ENCODE measurements around the gene FGF1. TPM values are rescaled to one million over a fixed set of nuclear protein-coding genes. Genes with fewer than 3 reads are reported as not detected.

Gene FGF1
- total RNA-seq, 2 experiments from 2014 or later: not detected

DNA sequence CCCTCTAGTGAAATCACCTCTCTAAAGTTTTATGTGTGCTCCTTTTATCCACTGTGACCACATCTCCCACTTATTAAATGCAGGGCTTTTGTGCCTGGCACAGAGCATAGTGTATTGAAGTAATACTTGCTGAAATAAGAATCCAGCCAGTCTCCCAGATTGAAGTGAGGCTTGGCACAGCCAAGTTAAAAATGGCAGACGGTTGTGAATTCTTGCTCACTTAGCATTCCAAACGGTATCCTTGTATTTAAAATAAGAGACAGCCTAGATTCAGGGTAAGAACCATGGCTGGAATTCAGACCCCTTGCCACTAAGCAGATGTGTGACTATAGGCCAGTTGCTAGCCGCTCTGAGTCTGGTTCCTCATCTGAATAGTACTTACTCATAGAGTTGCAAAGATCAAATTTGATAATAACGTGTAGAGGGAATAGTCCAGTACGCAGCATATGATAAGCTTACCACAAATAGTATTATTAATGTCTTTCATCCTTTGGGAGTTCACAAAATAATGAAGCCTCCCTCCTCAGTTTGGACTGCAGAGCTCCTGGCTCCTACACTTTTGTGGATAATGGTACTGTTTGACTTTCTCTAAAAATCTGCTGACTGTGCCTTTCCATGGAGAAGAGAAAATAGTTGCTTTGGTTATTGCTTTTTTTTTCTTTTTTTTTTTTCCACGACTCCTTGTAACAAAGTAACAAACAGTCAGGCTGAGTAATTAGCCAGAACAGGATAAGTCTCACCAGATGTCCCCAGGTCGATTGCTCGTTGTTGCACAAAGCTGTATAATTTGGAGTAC, 51.5 kb downstream of the FGF1 start:
- Histone ChIP-seq H3K4me3 (ENCODE audit: low read length) (no peak overlapping the region), H3K27me3 (ENCODE audit: control insufficient read depth in 1 of 2, insufficient read depth in 2 of 2, low read length in 2 of 2) (peaks cover 0 to 6% of the 10 kb centered on the region in 2 experiments), H3K4me1 (ENCODE audit: insufficient read depth, low read length) (no peaks in the 10 kb centered on the region), H3K27ac (ENCODE audit: low read depth in 1 of 2, low read length in 2 of 2) (no peak overlapping the region), H3K9me3 (ENCODE audit: control insufficient read depth in 1 of 2, insufficient read depth in 1 of 2, low read length in 2 of 2) (no peaks in the 10 kb centered on the region), H3K36me3 (ENCODE audit: insufficient read depth, low read length) (no peaks in the 10 kb centered on the region)
- H3K27me3 Mint-ChIP-seq: peaks cover 26% of the 10 kb centered on the region
- no peak overlapping the region for H3K27ac Mint-ChIP-seq
- ChIA-PET POLR2A (no interaction called here), CTCF (interaction anchor here (1.1 to 1.2 kb wide), 2 partner anchors 21 to 78 kb away, joined by 3 read pairs; no protein-coding TSS in a partner anchor)
- no peak for ATAC-seq (ENCODE audit: poor library complexity)
- intact Hi-C loops (cut with DNase I, micrococcal nuclease): no loop called here
- H3K9me3 Mint-ChIP-seq: no peaks in the 10 kb centered on the region
- no peaks in the 10 kb centered on the region for H3K4me1 Mint-ChIP-seq (ENCODE audit: low read depth)
- no peak for DNase-seq
- no peaks in the 10 kb centered on the region for H3K36me3 Mint-ChIP-seq (ENCODE audit: low read depth)
- TF ChIP-seq, protein P1, sequence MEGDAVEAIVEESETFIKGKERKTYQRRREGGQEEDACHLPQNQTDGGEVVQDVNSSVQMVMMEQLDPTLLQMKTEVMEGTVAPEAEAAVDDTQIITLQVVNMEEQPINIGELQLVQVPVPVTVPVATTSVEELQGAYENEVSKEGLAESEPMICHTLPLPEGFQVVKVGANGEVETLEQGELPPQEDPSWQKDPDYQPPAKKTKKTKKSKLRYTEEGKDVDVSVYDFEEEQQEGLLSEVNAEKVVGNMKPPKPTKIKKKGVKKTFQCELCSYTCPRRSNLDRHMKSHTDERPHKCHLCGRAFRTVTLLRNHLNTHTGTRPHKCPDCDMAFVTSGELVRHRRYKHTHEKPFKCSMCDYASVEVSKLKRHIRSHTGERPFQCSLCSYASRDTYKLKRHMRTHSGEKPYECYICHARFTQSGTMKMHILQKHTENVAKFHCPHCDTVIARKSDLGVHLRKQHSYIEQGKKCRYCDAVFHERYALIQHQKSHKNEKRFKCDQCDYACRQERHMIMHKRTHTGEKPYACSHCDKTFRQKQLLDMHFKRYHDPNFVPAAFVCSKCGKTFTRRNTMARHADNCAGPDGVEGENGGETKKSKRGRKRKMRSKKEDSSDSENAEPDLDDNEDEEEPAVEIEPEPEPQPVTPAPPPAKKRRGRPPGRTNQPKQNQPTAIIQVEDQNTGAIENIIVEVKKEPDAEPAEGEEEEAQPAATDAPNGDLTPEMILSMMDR (IDR thresholded peaks at IDR 0.05): no peak
- no peak overlapping the region for H3K4me3 Mint-ChIP-seq

DNA sequence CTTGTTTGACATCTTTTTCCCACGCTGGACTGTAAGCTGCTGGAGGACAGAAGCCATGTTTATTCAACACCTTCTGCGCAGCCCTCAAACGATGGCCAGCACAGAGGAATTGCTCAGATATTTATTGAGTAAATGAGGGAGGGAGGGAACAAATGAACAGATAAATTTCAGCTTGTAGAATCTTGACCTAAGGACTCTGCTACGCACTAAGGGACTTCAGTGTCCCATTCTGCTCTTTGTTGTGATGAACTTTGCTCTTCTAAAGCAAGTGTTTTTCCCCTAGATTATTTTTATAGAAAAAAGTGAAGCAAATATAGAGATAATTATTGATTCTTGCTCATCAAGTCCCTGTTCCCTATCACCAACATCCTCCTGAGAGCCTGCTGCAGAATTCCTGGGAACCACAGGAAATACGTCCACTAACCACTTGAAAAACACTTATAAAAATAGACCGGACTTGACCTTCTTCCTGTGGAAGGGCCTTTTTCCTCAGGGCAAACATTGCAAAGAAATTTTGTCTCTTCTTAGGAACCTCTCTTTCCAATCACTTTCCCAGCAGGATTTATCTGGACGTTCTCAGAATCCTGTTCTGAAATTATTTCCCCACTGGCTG, 54.9 kb downstream of the FGF1 start:
- CTCF ChIA-PET: no interaction called here
- no peaks in the 10 kb centered on the region for H3K4me1 Mint-ChIP-seq (ENCODE audit: low read depth)
- Histone ChIP-seq H3K36me3 (ENCODE audit: insufficient read depth, low read length) (no peaks in the 10 kb centered on the region), H3K9me3 (ENCODE audit: control insufficient read depth in 1 of 2, insufficient read depth in 1 of 2, low read length in 2 of 2) (no peaks in the 10 kb centered on the region), H3K4me3 (ENCODE audit: low read length) (no peak overlapping the region), H3K4me1 (ENCODE audit: insufficient read depth, low read length) (no peaks in the 10 kb centered on the region), H3K27me3 (ENCODE audit: control insufficient read depth in 1 of 2, insufficient read depth in 2 of 2, low read length in 2 of 2) (peaks cover 3 to 6% of the 10 kb centered on the region in 2 experiments), H3K27ac (ENCODE audit: low read depth in 1 of 2, low read length in 2 of 2) (no peak overlapping the region)
- POLR2A ChIA-PET: no interaction called here
- no peak for ATAC-seq (ENCODE audit: poor library complexity)
- no peak overlapping the region for H3K27ac Mint-ChIP-seq
- no peaks in the 10 kb centered on the region for H3K9me3 Mint-ChIP-seq
- H3K36me3 Mint-ChIP-seq (ENCODE audit: low read depth): no peaks in the 10 kb centered on the region
- intact Hi-C loops (cut with DNase I, micrococcal nuclease): no loop called here
- peaks cover 12% of the 10 kb centered on the region for H3K27me3 Mint-ChIP-seq
- H3K4me3 Mint-ChIP-seq: no peak overlapping the region
- no peak for DNase-seq
- TF ChIP-seq, protein P1 (IDR thresholded peaks at IDR 0.05): no peak

DNA sequence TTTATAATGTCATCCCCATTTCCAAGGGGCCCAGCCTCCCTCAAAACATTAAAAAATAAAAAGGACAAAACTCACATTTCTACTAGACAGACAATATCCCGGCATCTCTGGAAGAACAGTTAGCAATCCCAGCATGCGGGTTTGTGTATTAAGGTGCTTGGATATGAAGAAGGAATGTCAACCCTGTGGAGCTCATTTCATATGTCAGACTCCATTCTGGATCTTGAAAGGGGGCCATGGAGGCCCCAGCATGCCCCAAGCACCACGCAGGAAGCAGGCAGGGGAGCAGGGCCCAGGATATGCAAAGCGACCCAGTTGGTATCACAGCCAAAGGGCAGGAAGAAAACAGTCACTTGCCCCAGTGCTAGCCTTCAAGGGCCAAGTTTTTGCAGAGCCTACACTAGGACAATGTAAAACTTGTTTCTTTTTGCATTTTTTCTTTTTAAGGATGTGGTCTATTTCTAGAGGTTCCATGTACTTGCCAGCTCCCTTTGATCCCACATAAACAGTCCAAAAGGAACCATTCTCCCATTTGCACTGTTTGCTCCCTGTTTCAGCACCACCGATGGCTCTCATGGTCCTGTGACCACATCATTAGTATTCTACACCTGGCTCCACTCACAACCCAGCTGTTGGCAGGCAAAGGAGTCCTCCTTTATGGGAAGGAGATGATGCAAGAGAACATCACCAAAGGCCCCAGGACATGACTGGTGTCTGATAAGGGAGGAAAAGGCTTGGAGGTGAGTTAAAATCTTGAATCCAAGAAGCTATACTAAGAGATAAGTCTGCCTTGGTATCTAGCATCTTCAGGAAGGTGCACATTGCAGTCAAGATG, 58.3 kb downstream of the FGF1 start:
- Histone ChIP-seq H3K27me3 (ENCODE audit: control insufficient read depth in 1 of 2, insufficient read depth in 2 of 2, low read length in 2 of 2) (peaks cover 0 to 3% of the 10 kb centered on the region in 2 experiments), H3K4me1 (ENCODE audit: insufficient read depth, low read length) (no peaks in the 10 kb centered on the region), H3K4me3 (ENCODE audit: low read length) (no peak overlapping the region), H3K27ac (ENCODE audit: low read depth in 1 of 2, low read length in 2 of 2) (no peak overlapping the region), H3K9me3 (ENCODE audit: control insufficient read depth in 1 of 2, insufficient read depth in 1 of 2, low read length in 2 of 2) (no peaks in the 10 kb centered on the region), H3K36me3 (ENCODE audit: insufficient read depth, low read length) (no peaks in the 10 kb centered on the region)
- intact Hi-C loops (cut with DNase I, micrococcal nuclease): no loop called here
- Mint-ChIP-seq H3K27ac (no peak overlapping the region), H3K9me3 (no peaks in the 10 kb centered on the region), H3K4me3 (no peak overlapping the region), H3K27me3 (peaks cover 11% of the 10 kb centered on the region), H3K36me3 (ENCODE audit: low read depth) (no peaks in the 10 kb centered on the region), H3K4me1 (ENCODE audit: low read depth) (no peaks in the 10 kb centered on the region)
- TF ChIP-seq, protein P1 (IDR thresholded peaks at IDR 0.05): no peak
- POLR2A ChIA-PET: no interaction called here
- CTCF ChIA-PET: no interaction called here
- no peak for ATAC-seq (ENCODE audit: poor library complexity)
- DNase-seq: no peak
